HG02798 (cell line): ENCODE results near the gene LTBP2.
A peak's percentile ranks its signal among the peaks of the same experiment; 100 is the strongest.

Source experiments
- ATAC-seq: cut with Tn5 transposase; IDR thresholded peaks from one replicate; pipeline ENCODE4 v1.9.1; 2021; ENCODE audit warnings: mild to moderate bottlenecking; ENCODE audit not compliant: unreplicated experiment, poor library complexity

Gene LTBP2

DNA sequence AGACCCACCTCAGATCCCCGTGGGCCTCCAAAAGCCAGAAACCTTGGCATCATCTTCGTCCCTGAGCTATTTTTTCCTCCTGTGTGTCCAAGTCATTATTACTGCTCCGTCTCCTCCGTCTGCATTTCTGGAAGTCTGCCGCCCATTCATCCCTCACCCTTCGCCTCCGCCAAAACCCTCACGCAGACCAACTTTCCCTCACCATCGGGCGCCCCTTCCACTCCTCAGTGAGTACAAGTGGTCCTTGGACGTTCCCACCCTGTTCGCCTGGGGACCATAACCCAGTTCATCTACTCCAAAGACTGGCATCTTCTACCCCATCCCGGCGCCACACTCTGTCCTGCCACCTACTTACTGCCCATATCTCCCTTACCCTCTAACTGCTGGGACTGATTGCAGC, 3.7 kb upstream of the LTBP2 start:
- ATAC-seq = no peak

DNA sequence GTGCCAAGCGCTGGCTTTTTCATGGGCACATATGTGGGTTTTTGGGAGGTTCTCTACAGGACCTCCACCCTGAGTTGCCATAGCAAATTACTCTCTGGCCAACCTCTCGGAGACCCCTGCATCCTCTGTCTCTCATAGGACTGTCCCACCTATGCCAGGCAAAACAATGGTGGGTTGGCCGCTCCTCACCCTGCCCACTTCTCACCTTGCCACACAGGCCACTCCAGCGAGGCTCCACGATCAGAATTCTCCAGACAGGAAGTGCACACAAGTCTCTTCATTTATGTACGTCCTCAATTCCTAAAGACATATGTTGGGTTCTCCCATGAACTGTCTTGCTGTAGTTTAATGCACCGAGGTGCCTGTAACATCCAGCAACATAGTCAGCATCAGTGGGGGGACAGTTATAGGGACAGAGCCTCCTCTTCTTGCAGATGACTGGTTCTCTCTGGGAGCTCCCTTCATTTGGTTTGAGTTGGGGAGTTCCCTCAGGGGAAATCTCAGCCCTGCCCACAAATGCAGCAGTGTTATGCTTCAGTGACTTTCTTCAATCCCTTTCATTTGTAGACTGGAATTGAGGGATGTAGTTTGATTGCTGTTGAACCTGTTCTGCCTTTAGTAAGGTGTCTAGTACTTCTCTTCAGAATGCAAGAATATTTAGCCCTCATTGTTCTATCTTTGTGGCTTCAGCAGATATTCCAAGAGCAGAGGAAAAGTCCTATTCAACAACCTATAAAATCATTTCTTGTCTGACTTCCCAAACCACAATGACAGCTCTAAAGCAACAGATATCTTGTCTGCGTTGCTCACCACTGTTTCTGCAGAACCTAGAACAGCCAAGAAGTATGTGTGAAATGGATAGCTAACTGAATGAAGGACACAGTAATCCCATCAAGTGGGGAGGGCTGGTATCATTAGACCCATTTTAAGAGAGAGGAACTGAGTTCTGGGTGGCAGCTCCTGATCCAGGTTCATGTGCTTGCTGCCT, 2.8 kb upstream of the LTBP2 start:
- ATAC-seq = no peak

DNA sequence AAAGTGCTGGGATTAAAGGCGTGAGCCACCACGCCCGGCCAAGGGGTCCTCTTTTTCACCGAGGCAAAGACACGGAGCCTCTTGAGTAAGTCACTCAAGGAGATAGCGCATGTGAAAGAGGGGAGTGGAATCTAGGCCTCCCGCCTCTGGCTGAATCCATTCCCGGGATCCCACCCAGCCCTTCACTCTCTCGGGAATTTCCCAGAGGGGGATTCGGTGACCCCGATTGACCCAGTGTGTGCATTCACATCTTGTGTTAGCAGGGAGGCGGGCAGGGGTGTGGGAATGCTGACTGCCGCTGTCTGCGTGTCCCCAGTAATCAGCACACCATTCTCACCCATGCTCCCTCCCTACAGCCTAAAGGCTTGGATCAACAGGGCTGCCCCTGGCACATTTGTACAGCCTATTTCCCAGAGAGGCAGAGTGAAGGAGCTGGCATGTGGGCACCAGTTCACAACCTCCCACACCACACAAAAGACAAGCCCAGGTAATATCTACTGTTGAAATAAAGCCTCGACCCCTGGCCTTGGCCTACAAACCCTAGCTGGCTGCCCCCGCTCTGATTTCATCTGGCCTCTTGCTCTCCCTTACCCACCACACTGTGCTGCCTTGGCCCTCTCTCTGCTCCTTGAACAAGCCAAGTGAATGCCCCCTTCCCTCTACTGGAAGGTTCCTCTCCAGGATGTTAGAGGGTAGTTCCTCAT, 1.3 kb upstream of the LTBP2 start:
- ATAC-seq = no peak

DNA sequence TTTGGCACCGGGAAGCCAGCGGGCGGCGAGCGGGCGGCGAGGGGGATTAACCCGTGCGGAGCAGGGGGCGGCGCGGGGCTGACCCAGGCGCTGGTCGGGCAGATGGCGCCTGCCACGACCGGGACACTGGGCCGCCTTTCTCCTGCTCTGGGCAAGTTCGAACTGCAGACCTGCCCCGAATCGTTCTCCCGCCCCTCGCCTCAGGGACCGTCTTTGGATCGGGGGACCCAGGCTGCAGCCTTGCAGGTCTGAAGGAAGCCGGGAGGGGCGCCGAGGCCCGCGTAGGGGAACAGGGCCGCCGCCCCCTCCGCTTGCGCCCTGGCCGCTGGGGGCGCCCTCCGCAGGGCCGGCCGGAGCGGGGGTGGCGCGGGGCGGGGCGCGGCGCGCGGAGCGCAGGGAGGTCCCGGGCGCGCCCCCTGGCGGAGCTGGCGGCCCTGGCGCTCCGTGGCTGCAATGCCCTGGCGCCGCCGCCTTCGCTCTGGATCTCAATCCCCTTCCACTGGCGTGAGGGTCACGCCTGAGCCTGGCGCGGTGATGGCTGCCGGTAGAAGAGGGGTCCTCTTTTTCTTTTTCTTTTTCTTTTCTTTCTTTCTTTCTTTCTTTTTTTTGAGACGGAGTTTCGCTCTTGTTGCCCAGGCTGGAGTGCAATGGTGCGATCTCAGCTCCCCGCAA, 449 bp upstream of the LTBP2 start:
- ATAC-seq = peak; percentile 59

DNA sequence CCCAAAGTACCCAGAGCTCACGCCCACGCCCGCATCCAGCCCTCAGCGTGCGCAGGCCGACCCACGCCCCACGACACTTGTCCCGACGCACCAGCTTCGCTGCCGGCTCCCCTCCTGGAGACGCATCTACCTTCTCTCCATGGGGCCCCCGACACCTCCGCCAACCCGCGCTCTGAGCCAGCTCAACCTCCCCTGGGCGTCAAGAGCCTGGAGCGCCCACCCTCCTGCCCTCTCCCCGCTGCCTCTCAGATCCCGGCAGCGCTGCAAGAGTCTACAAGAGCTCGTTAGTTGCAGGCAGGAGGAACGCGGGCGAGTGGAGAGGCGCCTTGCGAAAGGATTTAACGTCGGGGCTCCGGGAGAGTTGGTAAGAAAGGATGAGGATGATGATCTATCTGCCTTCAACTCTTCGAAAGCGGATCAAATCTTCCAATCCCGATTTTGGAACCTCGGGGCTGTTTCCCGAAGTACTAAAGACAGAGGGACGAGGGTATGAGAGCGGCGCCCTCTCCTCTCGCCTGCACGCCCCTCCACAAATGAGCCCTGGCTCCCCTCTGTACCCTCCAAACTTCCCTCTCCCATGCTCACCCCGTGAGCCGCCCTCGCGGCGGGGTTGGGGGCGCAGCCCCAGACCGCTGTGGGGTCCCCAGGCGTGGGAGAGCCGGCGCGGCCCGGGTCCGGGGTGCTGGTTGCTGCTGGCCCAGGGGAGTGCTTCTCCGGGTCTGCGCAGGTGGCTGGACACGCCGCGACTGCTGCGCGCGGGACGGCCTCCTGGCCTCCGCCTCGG, 979 bp downstream of the LTBP2 start:
- no peak for ATAC-seq

DNA sequence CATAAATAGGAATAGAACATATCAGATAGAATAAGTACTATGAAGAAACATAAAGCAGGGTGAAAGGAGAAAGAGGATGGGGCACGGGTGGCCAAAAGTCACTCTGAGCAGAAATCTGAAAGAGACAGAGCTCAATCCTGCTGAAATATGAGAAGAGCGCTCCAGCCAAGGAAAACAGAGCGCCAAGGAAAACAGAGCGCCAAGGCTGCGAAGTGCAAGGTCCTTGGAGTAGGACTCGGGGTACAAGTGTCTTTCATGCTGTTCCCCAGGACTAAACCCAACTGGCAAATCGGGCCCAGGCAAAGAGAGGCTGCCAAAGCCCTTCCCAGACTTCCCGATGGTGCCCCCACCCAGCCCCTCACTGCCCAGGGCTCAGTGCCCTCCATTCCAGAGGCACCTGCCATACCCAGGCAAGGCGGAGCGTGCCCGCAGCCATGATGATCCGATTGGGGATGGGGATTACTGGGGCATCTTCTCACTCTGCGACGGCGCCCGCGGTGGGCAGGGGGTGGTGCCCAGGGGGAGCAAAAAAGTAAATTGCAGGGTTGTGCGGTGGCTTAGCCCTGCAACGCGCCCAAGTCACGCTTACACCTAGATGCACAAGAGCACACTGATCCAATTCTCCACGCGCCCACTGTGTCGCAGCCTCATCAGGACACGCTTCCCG, 1.7 kb downstream of the LTBP2 start:
- ATAC-seq = no peak

DNA sequence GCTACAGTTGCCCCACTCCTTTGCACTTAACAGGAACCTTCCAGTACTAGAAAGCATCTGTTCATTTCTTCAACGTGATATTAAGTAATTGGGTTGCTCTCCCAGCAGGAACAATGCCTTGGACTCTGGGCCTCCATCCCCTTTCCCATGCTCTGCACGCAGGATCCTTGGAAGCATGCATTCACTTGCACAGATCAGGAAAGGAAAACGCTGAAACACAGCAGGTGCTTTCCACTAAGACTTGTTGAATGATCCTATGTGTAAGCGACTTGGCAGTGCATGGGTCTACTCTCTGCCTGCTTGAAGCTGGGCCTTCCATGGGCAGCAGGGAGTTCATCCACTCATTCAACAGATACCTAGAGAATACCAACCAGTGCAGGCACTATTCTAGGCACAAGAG, 2.3 kb downstream of the LTBP2 start:
- no peak for ATAC-seq

DNA sequence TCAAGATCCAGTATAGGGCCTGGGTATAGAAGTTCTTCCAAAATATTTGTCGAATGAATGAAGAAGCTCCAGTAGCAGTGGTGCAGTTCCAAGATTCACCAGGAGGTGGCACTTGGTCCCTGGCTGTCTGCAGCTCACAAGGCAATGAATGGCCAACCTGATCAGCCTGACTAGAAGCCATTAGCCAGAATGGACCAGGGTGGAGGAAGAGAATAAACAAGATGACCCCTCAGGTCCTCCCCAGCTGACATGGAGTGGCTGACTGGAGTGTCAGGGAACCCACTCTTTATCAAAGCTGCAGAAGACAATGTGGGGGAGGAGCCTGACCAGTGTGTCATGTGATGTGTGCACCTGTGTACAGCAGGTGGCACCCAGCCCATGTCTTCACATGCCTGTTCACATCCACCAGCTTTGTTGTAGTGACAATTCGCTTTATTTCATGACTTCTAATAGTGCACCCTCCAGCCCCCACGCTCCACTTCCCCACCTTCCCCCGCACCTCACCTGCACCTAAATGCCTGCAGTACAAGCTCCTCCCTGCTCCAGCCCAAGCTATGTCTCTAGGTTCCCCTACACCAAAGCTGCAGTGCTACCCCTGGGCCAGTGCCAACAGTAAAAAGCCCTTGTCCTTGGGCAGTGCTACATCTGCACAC, 3.0 kb downstream of the LTBP2 start:
- peak; percentile 51 for ATAC-seq

DNA sequence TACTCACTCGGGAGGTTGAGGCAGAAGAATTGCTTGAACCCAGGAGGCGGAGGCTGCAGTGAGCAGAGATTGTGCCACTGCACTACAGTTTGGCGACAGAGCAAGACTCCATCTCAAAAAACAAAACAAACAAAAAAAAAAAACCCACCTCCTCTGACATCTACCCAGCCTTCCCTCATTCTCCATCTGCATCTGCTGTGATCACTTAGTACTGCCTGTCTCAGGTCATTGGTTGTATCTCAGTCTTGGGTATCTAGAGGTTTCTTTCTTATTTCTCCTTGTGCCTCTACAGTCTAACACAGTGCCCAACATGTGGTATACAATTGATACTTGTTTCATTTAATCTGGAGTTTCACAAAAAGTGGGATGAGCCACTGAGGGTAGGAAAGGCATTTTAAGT, 5.3 kb downstream of the LTBP2 start:
- ATAC-seq = no peak

DNA sequence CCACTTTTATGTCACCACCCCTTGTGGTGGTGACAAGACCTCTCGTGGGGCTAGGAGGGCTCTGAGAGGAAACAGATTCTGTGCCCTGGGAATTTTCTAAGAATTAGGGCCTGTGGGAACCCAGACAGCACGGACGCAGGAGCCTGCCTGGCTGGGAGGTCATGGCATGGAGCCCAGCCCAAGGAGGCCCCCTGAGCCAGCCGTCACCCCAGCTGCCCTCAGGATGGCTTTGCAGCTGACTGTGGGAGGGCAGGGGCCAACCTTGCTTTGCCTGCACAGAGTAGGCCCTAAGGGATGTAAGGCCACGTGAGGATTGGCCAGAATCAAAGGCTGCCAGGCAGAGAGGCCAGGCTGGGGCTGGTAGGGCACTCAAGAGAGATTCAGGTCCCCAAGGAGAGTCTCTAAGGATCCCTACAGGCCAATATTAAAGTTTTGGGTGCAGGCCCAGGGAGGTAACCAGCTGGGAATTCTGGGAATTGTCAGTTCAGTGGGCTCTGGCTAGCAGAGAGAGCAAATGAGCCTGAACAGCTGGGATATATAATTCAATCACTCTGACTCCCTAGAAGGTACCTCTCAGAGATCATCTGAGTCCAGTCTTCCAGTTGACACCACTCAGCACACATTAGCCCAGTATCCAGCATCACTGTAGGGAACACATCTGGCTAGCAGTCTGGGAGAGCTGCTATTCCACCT, 6.4 kb downstream of the LTBP2 start:
- no peak for ATAC-seq

DNA sequence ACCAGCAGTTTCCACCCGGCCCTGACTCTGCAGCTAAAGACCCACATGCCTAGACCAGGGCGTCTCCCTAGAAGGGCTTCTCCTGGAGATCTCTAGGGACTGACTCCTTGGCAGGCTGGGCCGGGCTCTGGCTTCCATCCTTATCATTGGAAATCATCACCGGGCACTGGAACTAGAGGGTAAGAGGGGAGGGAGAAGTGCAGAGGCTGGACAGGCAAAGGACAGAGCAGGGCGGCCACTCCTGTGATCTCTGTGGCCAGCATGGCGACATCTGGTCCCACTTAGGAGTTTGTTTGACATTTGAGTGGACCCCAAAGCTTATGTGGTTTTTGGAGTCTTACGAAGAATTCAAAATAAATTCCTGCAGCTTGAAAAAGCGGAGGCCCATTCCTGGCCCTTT, 7.1 kb downstream of the LTBP2 start:
- ATAC-seq = no peak

DNA sequence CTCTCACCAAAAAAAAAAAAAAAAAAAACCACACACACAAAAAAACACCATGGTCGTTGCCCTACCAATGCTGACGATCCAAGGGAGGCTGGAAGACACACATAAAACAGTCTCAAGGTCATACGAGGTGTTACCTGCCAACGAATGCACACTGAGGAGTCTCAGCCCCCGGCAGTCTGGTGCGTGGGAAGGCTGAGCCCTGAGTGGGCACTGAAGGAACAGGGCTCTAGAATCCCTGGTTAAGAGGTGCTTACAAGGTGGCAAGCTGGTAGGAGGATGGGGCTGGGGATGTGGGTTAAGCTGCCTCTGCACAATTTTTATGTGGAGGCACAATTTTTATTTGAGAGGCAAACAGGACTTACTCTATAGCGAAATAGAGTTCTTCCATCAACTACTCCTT, 7.9 kb downstream of the LTBP2 start:
- ATAC-seq = no peak

DNA sequence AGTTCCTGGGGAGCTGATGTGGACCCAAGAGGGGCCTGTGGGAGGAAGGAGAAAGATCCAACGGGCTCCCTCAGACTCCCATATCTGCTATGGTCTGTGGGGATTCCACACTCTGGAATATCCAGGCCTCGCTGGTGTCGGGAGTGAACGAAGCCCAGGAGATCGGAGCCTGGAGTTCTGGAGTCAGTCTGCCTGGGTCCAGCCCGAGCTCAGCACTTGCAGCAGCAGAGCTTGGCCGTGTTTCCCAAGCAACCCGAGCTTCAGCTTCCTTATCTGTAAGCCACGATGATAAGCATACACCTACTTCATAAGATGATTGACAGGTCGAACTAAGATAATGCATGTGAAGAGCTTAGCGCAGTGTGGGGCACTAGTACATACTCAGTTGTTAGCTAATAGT, 10.1 kb downstream of the LTBP2 start:
- ATAC-seq = no peak

DNA sequence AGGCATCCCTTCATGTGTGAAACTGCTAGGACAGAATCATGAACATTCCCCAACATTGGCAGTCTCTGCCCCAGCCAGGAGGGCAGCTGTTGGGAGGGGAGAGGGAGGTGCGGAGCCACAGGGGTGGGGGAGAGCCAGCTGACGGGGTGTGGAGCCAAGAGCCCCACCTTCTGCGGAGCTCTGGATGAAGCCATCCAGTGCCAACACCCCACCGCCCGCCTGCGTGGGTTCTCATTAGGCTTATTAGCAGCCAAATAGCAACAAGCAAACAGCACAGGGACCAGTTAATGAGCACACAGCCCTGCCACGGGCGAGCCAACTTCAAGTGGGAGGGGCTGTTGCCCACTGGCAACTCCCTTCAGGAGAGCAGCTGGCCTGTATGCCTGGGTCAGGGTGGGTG, 12.1 kb downstream of the LTBP2 start:
- ATAC-seq = no peak

DNA sequence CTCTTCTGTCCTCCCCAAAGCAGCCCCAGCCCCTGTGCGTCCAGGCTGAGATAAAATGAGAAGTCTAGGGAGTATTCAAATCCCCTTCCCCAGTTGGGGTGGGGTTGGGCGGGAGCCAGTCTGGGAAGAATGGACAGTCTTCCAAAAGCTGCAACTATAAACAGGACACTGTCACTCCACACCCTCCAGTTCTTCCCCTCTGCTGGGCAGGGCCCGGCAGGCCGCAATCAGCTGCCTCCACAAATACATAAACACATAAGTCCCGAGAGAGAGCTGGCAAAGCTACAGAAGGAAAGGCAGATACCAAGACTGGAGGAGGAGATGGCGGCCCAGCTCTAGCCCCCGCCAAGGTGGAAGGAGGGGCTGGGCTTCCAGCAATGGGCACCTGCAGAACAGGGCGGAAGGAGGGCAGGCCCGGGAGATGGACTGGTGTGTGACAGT, 12.7 kb downstream of the LTBP2 start:
- ATAC-seq = no peak

DNA sequence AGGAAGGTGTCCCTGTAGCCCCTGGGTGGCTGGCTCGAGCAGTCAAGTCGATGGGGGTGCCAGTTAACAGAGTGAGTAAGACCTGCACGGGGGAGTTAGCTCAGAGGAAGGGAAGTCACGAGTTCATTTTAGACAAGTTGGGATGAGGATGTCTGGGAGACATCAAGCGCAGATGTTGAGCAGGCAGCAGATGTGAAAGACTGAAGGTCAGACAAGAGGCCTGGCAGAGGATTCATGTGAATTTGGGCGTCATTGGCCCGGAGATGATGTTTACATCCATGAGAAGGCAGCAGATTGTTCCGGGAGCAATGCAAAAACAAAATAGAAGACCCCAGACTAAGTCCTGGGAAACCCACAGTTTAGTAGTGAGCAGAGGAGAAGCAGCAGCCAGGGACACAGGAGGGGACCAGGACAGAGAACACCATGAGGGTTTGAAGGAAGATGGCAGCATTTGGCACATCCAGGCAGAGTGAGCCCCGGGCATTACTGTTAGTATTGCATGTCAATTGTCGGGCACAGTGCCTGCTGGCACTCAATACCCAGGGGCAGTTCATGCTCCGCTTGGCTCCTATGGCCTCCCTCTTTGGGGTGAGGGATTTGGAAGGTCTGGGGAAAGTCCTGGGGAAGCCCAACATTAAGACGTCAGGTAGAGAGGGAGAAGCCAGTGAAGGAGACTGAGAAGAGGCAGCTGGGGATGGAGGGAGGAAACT, 15.1 kb downstream of the LTBP2 start:
- no peak for ATAC-seq

DNA sequence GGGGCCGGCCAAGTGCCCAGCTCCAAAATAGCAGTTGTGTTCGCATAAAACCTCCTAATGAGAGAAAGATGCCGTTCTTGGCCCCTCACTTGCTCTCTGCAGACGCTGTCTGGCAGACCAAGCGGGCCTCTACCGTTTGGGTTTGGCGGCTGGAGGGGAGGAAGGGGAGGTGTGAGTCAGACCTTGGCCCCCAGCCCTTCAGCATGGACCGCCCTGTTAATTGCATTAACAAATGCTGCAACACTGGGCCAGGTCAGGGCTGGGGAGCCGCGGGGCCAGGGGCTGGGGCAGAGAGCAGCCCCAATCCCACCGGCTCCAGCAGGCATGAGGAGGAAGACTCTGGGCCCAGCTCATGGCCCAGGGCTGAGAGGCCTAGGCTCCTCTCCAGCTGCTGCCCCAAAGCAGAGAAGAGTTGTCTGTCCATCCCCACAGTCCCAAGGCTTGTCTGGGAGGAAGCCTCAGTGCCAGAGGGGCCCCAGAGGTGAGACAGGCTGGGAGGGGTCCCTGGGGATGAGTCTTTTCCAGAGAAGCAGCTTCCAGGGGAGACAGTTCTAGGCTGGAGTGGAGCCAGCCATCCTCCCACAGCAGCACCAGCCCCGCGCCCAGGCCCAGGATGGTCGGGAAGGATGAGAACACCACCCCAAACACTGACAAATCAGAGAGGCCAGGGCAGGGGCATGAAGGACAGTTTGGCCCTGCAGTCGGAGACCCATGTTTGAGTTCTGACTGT, 16.9 kb downstream of the LTBP2 start:
- no peak for ATAC-seq
